HepG2 (cell line): Measurements from ENCODE around the gene ACER2. TPM values are rescaled to one million over a fixed set of nuclear protein-coding genes. Genes with fewer than 3 reads are reported as not detected.

Experiments used
- ATAC-seq: fragments of 200-7000 bp; cut with Tn5 transposase; 3 replicates; pipeline ENCODE4 v1.9.1; 2020; ENCODE audit warnings: mild to moderate bottlenecking, moderate library complexity
- BruUV-seq: library from RNA; stranded (reverse); fragments of 400-500 nt; replicated peaks from 2 replicates; lab custom pipeline; 2021; lab: Mats Ljungman, UMichigan
- CTCF ChIA-PET: fragments of 300-600 bp; formaldehyde crosslinking; extraction: SDS; loops from one replicate; lab custom pipeline; 2021; ENCODE audit warnings: low total read pairs, inconsistent platforms, low intra/inter-chr PET ratio; lab: Yijun Ruan, JAX
- POLR2A ChIA-PET: fragments of 350-600 bp; sonication (Branson Sonifier 250); formaldehyde crosslinking; loops from one replicate; lab custom pipeline; 2020; ENCODE audit warnings: antibody characterized with exemption, inconsistent platforms; lab: Yijun Ruan, JAX
- DNase-seq: peaks from one replicate; pipeline ENCODE4 v3.0.0-alpha.2; 2015; ENCODE audit warnings: low spot score
- FAIRE-seq: peaks from 3 replicates; lab custom pipeline; 2011; peaks lifted over from hg19 to GRCh38; lab: Jason Lieb, UNC
- H2AFZ ChIP-seq: one replicate; pipeline ENCODE4 v1.6.1; 2011; ENCODE audit warnings: low read length, inconsistent platforms
- H3K27ac ChIP-seq: fragments of 300-600 bp; 3 replicates; pipeline ENCODE4 v1.8.0; 2011; ENCODE audit warnings: mixed run types, mild to moderate bottlenecking, mixed read lengths, low read length, inconsistent platforms; ENCODE audit not compliant: insufficient read depth; ENCODE audit errors: extremely low read length
- H3K27me3 ChIP-seq, 2 experiments: fragments of 200-600 bp in 1 of 2; 2 replicates in 1 of 2; 3 replicates in 1 of 2; pipeline versions ENCODE4 v1.6.0 to v1.8.0; 2011; ENCODE audit warnings: low read length in 2 of 2, mild to moderate bottlenecking in 2 of 2, moderate library complexity in 2 of 2, inconsistent platforms in 1 of 2; ENCODE audit not compliant: insufficient read depth in 2 of 2, control insufficient read depth in 1 of 2
- H3K36me3 ChIP-seq, 2 experiments: fragments of 200-600 bp in 1 of 2; replicated peaks in 1 of 2; 2 replicates in 1 of 2; 3 replicates in 1 of 2; pipeline versions ENCODE4 v1.5.1 to v1.8.0; 2011; ENCODE audit warnings: low read length in 2 of 2, inconsistent platforms in 1 of 2; ENCODE audit not compliant: insufficient read depth in 2 of 2, control insufficient read depth in 1 of 2
- H3K4me1 ChIP-seq: 2 replicates; pipeline ENCODE4 v1.5.1; 2012; ENCODE audit warnings: low read length, inconsistent platforms; ENCODE audit not compliant: insufficient read depth
- H3K4me2 ChIP-seq: 2 replicates; pipeline ENCODE4 v1.6.0; 2011; ENCODE audit warnings: low read depth, low read length, inconsistent platforms
- H3K4me3 ChIP-seq, 3 experiments: fragments of 200-600 bp in 1 of 3; sonication (generic), shearing (Covaris generic) in 1 of 3; replicated peaks in 1 of 3; 2 replicates each; pipeline ENCODE4 v1.5.1; 2011 to 2016; ENCODE audit warnings: low read length in 3 of 3, inconsistent platforms in 2 of 3, low read depth in 2 of 3, mild to moderate bottlenecking in 2 of 3, control low read depth in 1 of 3, mixed read lengths in 1 of 3; ENCODE audit not compliant: insufficient read depth in 1 of 3
- H3K79me2 ChIP-seq: one replicate; pipeline ENCODE4 v1.6.1; 2011; ENCODE audit warnings: low read length, inconsistent platforms; ENCODE audit not compliant: insufficient read depth
- H3K9ac ChIP-seq: 2 replicates; pipeline ENCODE4 v1.6.0; 2011; ENCODE audit warnings: mild to moderate bottlenecking, low read depth, low read length, inconsistent platforms; ENCODE audit not compliant: insufficient read depth
- H3K9me3 ChIP-seq: 2 replicates; pipeline ENCODE4 v1.5.1; 2012; ENCODE audit warnings: mild to moderate bottlenecking, low read length
- H4K20me1 ChIP-seq: 2 replicates; pipeline ENCODE4 v1.6.0; 2011; ENCODE audit warnings: inconsistent platforms, mild to moderate bottlenecking, low read length, moderate library complexity; ENCODE audit not compliant: insufficient read depth
- CREM ChIP-seq, 2 experiments: sonication (generic) in 1 of 2; formaldehyde crosslinking in 1 of 2; IDR thresholded peaks; 2 replicates each; pipeline versions ENCODE4 v1.4.0 to v1.6.1; 2016 to 2020; ENCODE audit warnings: antibody characterized with exemption in 1 of 2, mild to moderate bottlenecking in 1 of 2, missing genetic modification reagents in 1 of 2
- EED ChIP-seq: sonication (generic); formaldehyde crosslinking; IDR thresholded peaks from 2 replicates; pipeline ENCODE4 v1.5.0; 2020; ENCODE audit warnings: mild to moderate bottlenecking, missing genetic modification reagents
- KDM6A ChIP-seq: IDR thresholded peaks from 2 replicates; pipeline ENCODE4 v1.6.1; 2016; ENCODE audit warnings: low read depth
- PAX8 ChIP-seq: sonication (generic); formaldehyde crosslinking; IDR thresholded peaks from 2 replicates; pipeline ENCODE4 v1.8.0; 2022; ENCODE audit warnings: mild to moderate bottlenecking, missing genetic modification reagents, borderline replicate concordance
- PRPF4 ChIP-seq: fragments of 200-400 bp; formaldehyde crosslinking; IDR thresholded peaks from 2 replicates; pipeline ENCODE4 v1.6.1; 2016; ENCODE audit warnings: low read length, low read depth; ENCODE audit not compliant: poor library complexity, severe bottlenecking
- ZNF264 ChIP-seq: sonication (generic); formaldehyde crosslinking; IDR thresholded peaks from 2 replicates; pipeline ENCODE4 v1.4.0; 2020; ENCODE audit warnings: missing genetic modification reagents
- ZNF282 ChIP-seq: fragments of 450-650 bp; IDR thresholded peaks from 2 replicates; pipeline ENCODE4 v1.6.1; 2018; ENCODE audit not compliant: partially characterized antibody
- WGBS: methylation state at CpG from one replicate; pipeline ENCODE4 v1.1.6; 2017; ENCODE audit warnings: low lambda C conversion rate; 5-methylcytosine and 5-hydroxymethylcytosine counted together
- in situ Hi-C: cut with HindIII; loops from 2 replicates; pipeline ENCODE4 v1.10.0; 2017; ENCODE audit warnings: low pct_unique_long_range_greater_than_20kb; ENCODE audit not compliant: extremely low pct_ligation_motif_present
- intact Hi-C: fragments of 100-400 bp; cut with micrococcal nuclease; formaldehyde crosslinking; loops from one replicate; pipeline ENCODE4 v1.10.0; 2022; ENCODE audit not compliant: unreplicated experiment
- polyA plus RNA-seq, 8 experiments: library from polyadenylated mRNA; depleted of rRNA in 3 of 8; stranded (reverse) in 7 of 8; unstranded in 1 of 8; fragments of >200 nt; fragmentation: Illumina TruSeq in 4 of 8; extraction: Trizol in 4 of 8; gene quantifications; 2 replicates each; pipeline versions ENCODE4 v1.2.1 to v1.2.3, GENCODE V29; 2011 to 2016; ENCODE audit warnings: low read depth in 4 of 8, missing spikeins in 1 of 8, mixed read lengths in 1 of 8; ENCODE audit not compliant: insufficient read depth in 1 of 8
- total RNA-seq, 5 experiments: library from RNA; depleted of rRNA; stranded (reverse); fragments of >200 nt; fragmentation: Illumina TruSeq; extraction: Trizol; gene quantifications; 2 replicates each; pipeline ENCODE4 v1.2.3, GENCODE V29; 2016; ENCODE audit warnings: low read depth in 1 of 5
- TF ChIP-seq, protein P1 (sequence below): sonication (generic); formaldehyde crosslinking; IDR thresholded peaks from 2 replicates; pipeline ENCODE4 v1.8.0; 2022; ENCODE audit warnings: missing genetic modification reagents, low read depth, mild to moderate bottlenecking, borderline replicate concordance
- TF ChIP-seq, protein P2 (sequence below): sonication (generic); formaldehyde crosslinking; conservative IDR thresholded peaks from 2 replicates; pipeline ENCODE4 v1.4.0; 2020; ENCODE audit warnings: missing genetic modification reagents
- TF ChIP-seq, protein P3 (sequence below): sonication (generic); formaldehyde crosslinking; IDR thresholded peaks from 2 replicates; pipeline ENCODE4 v1.4.0; 2020; ENCODE audit warnings: mild to moderate bottlenecking, missing genetic modification reagents, borderline replicate concordance

The ACER2 gene
- total and polyA plus RNA-seq, 2 of the 13 experiments (the other 11 are each of a cell fraction or from before 2014, with no cell fraction given) = 1.9 to 3.4 TPM

DNA sequence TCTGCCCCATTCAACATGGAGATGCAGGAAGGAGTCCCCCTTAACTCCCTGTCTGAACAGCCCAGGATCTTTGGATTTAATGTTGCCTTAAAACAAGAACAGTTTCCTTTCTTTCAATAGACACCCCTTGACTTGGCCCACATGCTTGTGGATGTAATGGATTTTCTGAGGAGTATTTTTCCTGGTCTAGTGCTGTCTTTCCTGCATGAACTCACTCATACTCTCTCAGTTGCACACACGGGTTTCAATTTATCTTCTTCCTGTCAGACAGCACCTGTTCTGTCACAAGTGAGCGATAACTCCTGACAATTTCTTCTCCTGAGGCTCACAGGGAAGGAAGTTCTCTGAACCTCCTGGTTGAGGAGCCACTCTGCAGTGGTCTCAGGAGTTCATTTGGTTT, 85.1 kb downstream of the ACER2 start (continued):
- TF ChIP-seq ZNF282 (no peak), CREM (IDR thresholded peaks at IDR 0.05) (no peak), CREM (CRISPR knock-in tag; IDR thresholded peaks at IDR 0.05) (no peak)
- TF ChIP-seq, protein P1, sequence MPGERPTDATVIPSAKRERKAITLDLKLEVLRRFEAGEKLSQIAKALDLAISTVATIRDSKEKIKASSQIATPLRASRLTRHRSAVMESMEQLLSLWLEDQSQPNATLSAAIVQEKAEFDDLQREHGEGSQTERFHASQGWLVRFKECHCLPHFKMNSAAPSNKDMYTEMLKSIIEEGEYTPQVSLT (CRISPR knock-in tag) = no peak

DNA sequence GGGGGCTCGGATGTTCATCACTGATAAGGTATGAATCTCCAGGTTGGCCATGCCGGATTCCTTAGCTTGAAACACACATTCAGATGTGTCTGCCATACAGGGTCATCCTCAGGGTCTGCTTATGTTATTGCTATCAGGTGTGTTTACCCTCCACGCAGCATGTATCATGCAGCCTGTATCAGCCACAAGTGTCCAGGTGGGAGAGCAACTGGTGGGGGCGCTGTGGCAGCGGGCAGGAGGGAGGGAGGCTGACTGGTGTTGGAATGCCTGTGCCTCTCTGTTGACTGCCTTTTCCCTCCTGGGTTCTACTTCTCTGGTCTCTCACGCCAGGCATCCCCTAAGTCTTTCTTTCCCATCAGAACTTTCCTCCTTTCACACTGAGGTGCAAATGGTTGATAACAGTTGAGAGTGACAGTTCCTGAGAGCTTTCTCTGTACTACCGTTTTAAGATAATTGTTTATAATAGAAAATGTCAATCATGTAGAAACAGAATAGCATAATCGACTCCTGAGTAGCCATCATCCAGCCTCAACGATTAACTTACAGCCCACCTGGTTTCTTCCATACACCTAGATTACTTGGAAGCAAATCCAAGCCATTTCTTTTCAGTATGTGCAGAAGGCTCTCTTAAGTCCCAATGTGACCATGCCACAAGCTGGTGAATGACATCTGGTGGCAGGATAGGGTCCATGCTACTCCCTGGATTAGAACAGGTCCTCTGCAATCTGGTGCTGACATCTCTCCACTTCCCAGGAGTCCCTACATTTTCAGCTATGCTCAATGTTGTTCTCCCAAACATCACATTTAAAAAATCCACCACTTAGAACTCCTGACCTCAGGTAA, 86.6 kb downstream of the ACER2 start:
- Histone ChIP-seq H3K27ac (no peak overlapping the region), H4K20me1 (no peaks in the 10 kb centered on the region), H3K9ac (no peak overlapping the region), H3K36me3 (no peaks in the 10 kb centered on the region), H3K4me1 (no peaks in the 10 kb centered on the region)
- no peak for FAIRE-seq
- no TSS peak for BruUV-seq
- POLR2A ChIA-PET = no interaction called here
- in situ Hi-C loops = loop anchor here (25.0 kb wide), 1 partner anchor 1617 kb away; no protein-coding TSS in a partner anchor
- 13% methylated on average over 8 of the region's 9 CpGs for WGBS
- ATAC-seq = peak; percentile 70
- TF ChIP-seq, protein P2, sequence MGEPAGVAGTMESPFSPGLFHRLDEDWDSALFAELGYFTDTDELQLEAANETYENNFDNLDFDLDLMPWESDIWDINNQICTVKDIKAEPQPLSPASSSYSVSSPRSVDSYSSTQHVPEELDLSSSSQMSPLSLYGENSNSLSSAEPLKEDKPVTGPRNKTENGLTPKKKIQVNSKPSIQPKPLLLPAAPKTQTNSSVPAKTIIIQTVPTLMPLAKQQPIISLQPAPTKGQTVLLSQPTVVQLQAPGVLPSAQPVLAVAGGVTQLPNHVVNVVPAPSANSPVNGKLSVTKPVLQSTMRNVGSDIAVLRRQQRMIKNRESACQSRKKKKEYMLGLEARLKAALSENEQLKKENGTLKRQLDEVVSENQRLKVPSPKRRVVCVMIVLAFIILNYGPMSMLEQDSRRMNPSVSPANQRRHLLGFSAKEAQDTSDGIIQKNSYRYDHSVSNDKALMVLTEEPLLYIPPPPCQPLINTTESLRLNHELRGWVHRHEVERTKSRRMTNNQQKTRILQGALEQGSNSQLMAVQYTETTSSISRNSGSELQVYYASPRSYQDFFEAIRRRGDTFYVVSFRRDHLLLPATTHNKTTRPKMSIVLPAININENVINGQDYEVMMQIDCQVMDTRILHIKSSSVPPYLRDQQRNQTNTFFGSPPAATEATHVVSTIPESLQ = no peak
- TF ChIP-seq ZNF264 (CRISPR knock-in tag) (no peak), PAX8 (CRISPR knock-in tag) (no peak), PRPF4 (no peak), EED (CRISPR knock-in tag) (no peak), KDM6A (CRISPR knock-in tag) (no peak)
- TF ChIP-seq, protein P3, sequence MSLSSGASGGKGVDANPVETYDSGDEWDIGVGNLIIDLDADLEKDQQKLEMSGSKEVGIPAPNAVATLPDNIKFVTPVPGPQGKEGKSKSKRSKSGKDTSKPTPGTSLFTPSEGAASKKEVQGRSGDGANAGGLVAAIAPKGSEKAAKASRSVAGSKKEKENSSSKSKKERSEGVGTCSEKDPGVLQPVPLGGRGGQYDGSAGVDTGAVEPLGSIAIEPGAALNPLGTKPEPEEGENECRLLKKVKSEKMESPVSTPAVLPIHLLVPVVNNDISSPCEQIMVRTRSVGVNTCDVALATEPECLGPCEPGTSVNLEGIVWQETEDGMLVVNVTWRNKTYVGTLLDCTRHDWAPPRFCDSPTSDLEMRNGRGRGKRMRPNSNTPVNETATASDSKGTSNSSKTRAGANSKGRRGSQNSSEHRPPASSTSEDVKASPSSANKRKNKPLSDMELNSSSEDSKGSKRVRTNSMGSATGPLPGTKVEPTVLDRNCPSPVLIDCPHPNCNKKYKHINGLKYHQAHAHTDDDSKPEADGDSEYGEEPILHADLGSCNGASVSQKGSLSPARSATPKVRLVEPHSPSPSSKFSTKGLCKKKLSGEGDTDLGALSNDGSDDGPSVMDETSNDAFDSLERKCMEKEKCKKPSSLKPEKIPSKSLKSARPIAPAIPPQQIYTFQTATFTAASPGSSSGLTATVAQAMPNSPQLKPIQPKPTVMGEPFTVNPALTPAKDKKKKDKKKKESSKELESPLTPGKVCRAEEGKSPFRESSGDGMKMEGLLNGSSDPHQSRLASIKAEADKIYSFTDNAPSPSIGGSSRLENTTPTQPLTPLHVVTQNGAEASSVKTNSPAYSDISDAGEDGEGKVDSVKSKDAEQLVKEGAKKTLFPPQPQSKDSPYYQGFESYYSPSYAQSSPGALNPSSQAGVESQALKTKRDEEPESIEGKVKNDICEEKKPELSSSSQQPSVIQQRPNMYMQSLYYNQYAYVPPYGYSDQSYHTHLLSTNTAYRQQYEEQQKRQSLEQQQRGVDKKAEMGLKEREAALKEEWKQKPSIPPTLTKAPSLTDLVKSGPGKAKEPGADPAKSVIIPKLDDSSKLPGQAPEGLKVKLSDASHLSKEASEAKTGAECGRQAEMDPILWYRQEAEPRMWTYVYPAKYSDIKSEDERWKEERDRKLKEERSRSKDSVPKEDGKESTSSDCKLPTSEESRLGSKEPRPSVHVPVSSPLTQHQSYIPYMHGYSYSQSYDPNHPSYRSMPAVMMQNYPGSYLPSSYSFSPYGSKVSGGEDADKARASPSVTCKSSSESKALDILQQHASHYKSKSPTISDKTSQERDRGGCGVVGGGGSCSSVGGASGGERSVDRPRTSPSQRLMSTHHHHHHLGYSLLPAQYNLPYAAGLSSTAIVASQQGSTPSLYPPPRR (CRISPR knock-in tag) = no peak
- TF ChIP-seq, all 625 proteins: peak for 0
- intact Hi-C loops = no loop called here
- no peak overlapping the region for H3K4me2 ChIP-seq
- H2AFZ ChIP-seq = no peak overlapping the region
- H3K9me3 ChIP-seq = no peaks in the 10 kb centered on the region
- CTCF ChIA-PET = no interaction called here
- no peak overlapping the region for H3K4me3 ChIP-seq
- no peaks in the 10 kb centered on the region for H3K79me2 ChIP-seq
- no peak for DNase-seq
- peaks cover 2 to 9% of the 10 kb centered on the region in 2 experiments; a peak in 2 of 5 replicates for H3K27me3 ChIP-seq
